Fibroblast of skin of left quadriceps (primary cell): Measurements from ENCODE around the gene NOL8.

Source experiments
- DNase-seq, 2 experiments: peaks; one replicate each; pipeline ENCODE4 v3.0.0-alpha.2; 2013; ENCODE audit warnings: low read depth in 2 of 2

NOL8 gene

DNA sequence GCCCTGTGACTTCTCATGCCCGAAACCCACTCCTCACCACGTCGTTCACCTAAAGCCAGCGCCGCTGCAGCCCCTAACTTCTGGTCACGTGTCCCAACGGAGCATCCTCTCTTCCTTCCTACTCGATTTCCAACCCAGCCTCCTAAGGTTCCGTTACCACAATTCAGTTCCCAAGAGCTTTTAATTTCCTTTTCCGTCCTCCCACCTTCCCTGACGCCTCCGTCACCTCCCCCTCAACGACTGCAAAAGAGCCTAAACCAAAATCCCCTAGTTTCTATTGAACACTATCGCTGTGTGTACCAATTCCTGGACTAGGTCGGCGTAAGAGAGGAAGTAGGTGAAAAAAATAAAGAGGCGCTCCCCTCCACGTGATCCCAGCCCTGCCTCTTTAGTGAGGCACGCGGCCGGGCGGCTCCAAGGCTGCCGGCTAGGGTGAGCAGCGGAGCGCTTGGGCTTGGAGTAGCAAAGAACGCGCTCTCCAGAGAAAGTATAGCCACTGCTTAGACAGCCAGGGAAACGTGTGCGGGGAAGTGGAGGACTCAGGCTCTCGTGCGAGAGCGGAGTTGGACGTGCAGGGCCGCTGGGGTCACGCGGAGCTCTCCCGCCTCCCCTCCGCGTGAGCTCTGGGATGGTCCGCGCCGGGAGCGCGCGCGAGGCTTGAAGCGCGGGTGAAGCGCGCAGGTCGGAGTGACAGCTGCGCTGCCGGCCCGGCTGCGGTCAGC is at the start of gene NOL8, which contains the start of gene CENPP:
NOL8 (minus strand) TSS at position 82 of the 722 bp plus-strand sequence. CDS start 1,189 bp downstream, outside the sequence.
CENPP (plus strand) TSS at position 685 of the 722 bp plus-strand sequence.
- DNase-seq = peak; percentile 71 to 75

DNA sequence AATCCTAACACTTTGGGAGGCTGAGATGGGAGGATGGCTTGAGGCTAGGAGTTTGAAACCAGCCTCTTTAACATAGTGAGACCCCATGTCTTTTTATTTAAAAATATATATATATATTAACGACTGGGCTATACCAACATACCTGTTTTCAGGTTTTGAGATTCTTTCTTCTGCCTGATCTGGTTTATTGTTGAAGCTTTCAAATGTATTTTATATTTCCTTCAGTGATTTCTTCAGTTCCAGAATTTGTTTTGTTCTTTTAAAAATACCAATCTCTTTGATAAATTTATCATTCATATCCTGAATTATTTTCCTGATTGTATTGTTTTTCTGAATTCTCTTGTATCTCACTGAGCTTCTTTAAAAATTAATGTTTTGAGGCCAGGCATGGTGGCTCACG is 48.0 kb upstream of the NOL8 start:
- no peak for DNase-seq

DNA sequence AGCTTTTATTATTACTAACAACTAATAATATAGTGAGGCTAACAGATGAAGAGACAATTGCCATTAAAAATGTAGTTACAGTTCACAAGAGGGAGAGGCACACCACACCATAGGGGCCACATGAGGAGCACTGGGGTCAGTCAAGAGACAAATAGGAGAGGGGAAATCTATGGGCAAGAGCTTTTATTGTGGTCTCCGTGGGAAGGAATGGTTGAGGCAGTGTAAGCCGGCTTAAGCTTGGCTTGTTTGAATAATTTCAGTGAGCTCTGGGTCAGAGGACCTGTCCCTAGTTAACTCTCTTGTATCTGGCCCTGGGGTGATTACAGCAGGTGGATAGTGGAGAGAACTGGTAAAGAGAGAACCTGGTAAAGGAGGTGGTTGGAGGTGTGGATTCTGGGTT is 43.9 kb upstream of the NOL8 start:
- no peak for DNase-seq

DNA sequence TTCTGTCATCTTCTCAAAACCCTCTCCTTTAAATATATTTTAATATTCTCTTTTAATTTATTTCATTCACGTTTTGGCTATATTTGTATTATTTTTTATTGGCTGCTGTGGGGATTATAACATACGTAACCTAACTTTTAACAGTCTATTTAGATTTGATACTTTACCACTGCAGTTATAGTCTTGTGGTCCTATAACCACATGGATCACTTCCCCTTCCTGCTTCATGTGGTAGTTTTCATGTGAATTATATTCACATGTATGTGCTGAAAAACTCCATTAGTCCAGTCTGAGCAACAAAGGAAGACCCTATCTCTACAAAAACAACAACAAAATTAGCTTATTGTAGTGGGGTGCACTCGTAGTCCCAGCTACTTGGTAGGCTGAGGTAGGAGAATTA is 34.9 kb upstream of the NOL8 start:
- DNase-seq = no peak

DNA sequence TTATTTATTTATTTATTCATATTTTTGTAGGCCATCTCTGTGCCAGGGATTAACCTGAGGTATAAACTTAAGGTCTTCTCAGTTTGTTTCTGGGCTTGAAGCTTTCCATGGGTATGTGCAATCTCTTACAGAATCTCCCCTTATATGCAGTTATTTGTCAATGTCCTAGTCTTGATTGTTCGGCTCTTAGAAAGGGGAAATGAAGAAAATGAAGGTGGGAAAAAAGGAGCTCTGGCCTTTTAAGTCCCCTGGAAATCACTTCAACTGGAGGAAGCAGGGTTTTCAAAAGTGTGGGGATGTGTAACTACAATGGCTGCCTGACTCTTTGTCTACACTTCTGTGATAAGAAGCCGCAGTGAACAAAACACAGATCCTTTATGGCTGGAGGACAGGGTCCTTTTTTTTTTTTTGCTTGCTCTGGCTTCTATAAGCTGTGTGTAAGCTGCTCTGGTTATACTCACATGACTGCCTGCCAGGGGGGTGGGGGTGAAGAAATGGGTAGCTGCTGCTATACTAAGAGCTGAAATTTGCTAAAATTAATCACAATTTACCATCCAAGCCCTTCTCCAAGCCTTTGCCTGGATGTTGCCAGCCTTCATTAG is 34.3 kb upstream of the NOL8 start:
- DNase-seq = no peak

DNA sequence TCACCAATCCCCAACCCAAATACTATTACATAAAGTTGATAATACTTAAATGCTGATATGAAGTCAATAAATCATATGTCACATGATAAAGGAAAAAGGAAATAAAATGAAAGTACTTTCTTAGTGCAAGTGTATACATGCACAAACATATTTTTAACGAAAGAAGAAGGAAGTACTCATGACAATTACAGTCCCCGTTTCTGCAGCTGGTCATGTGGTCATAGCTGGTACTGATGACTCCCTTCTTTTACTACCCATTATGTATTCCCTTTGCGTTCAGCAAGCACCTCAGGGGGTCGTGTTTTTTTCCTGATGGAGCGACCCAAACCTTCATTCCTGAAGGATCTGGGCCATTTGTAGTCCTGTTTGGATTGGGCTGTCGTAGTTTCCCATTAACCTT is 27.9 kb upstream of the NOL8 start:
- DNase-seq = no peak

DNA sequence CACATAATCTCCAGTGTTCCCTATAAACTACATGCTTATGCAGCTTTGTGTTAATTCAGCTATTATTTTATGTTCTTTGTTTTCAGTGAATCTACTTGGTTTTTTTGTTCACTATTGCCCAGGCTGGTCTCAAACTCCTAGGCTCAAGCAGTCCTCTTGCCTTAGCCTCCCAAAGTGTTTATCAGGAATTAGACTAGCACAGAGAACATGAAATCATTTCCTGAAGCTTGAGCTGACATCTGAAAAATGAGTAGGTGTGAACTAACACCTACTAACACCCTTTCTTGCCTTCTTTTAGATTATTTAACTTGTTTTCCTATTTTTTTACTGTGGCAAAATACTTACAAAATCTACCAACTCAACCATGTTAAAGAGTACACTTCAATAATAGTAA is 25.6 kb upstream of the NOL8 start:
- DNase-seq = no peak

DNA sequence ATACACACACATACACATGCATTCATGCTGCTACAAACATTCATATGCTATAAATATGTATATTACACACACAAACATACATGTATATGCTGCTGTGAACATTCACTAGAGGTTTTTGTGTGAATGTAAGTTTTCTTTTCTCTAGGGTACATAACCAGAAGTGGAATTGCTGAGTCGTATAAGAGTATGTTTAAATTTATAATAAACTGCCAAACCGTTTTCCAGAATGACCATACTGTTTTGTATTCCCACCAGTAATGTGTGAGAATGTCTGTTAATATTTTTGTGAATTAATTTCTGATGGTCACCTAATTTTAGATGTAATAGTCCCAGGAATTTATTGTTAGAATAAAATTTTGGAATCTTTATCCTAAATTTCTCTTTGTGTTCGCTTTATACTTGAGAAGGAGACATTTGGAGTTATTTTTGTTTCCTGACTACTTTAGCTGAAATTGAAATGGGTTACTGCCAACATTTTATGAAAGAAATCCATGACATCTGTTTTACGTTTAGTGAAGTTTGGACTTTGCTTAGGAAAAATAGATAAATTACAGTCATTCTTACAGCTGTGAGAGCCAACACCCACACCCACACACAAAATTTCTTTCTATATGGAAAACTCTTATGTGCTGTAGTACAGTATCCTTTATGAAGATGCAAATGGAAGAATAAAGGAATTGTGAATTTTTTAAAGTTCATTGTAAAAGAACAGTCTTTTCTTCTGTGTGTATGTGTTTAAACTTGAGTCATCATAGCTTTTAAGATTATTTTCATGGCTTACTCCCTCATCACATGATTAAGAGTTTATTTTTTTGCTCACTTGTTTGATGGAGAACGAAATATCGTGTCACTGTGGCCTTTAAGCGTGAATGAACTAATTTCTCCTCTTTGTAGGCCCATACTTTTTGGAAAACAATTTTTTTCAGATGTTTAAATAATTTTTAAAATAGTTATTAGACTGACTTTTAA is 24.9 kb upstream of the NOL8 start:
- DNase-seq = peak; percentile 63 to 72

DNA sequence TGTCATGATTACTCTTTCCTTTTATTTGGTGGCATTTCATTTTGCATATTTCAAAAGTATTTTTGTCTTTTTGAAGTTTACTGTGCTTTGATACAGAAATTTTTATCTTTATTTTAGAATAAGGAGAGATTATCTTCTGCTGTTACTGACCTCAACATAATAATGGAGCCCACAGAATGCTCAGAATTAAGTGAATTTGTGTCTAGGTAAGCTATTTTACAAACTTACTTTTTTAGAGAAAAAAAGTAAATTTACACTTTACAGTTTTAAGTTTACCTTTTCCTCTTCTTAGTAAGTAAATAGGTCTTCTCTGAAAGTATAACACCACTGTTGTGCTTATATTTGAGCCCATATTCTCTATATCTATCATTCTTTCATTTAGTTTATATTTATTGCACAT is 20.4 kb upstream of the NOL8 start:
- no peak for DNase-seq

DNA sequence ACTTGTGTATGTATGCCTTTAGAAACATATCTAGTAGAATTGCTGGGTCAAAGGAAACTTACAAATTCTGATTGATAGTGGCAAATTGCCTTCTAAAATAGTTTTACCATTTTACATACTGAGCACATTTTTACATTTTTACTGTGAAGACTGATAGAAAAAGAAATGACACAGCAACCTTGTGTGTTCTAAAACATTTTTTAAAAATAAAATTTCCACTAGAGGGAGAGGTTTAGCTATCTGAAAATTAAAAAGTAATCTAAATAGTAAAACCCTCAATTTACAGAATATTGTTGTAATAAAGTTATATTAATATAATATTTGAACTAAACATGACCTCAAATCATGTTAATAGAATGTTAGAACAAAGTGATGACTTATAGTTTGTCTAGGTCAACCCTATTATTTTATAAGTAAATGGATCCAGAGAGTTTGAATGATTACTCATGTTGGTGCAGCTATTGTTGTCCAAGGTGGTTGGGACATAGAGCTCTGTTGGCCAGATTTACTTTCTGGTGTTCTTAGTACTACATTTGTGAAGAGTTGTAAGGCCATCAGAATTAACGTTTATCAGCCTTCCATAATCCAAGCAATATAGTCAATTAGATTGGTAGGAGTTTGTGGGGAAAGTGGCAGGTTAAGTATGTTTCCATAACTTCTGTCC is 17.8 kb upstream of the NOL8 start:
- DNase-seq = no peak

DNA sequence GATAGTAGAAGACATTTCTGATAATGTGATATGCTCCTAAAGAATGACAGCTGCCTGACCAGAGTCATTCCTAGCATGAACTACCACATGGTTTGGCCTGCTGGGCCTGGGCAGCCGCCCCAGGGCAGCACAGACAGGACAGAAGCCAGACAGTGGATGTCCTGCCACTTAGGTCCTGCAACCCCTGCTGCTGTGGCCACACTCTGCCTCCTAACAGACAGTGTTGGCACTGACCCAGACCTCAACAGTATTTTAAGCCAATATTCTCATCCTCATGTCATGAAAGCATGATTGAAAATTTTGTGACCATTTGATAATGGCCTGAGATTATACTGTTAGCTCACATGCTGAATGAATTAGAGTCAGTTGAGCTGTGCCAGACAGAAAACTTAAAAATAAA is 16.4 kb upstream of the NOL8 start:
- DNase-seq = no peak

DNA sequence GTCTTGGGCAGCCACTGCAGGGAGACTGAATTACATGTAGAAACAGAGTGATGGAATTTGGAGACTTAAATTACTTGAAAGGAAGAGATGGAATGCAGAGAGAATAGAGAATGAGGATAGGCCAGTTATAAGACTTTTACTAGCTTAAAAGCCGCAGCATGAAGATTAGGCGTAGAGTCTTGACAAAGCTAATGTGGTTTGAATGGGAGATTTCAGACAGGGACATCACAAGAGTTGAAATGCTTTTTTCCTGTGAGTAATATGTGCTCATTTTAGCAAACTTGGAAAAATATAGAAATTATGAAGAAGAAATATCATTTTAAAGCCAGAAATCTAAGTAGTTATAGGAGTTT is 8.1 kb upstream of the NOL8 start:
- no peak for DNase-seq

DNA sequence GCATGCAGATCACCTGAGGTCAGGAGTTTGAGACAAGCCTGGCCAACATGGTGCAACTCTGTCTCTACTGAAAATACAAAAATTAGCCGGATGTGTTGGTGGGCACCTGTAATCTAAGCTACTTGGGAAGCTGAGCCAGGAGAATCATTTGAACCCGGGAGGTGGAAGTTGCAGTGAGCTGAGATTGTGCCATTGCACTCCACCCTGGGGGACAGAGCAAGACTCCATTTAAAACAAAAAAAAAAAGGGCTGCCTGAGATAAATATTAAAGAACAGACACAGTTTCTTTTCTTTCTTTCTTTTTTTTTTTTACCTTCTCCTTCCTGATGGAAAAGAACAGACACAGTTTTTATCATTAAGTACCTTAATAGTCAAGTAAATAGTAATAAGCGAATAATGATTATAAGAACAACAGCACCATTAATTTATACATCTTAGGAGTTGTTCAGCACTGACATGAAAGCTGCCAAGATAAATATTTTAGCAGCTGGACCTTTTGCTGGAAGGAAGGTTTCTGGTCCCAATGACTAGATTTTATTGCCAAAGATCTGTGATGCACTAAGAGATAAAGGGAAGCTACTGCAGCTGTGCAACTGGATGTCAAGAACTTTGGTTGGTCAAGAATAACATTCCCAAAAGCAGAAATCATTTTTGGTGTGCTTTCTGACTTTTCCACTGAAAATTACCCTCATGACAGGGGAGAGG is 7.6 kb upstream of the NOL8 start:
- DNase-seq = no peak

DNA sequence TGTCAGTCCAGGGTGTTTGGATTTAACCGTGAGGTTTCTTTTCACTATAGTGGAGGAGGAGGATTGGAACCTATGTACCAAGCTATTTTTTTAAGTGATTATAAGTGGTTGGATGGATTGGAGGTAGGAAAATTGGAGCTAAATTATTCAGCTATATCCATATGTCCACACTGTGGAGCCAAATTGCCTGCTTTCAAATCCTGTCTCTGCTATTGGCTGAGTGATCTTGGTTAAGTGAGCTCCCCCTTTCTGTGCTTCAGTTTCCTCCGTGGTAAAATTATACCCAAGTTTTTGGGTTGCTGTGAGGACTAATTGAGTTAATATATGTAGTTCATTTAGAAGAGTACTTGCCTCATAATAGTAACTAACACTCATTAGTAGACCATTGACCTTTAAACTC is 3.1 kb upstream of the NOL8 start:
- DNase-seq = peak; percentile 30 to 42

DNA sequence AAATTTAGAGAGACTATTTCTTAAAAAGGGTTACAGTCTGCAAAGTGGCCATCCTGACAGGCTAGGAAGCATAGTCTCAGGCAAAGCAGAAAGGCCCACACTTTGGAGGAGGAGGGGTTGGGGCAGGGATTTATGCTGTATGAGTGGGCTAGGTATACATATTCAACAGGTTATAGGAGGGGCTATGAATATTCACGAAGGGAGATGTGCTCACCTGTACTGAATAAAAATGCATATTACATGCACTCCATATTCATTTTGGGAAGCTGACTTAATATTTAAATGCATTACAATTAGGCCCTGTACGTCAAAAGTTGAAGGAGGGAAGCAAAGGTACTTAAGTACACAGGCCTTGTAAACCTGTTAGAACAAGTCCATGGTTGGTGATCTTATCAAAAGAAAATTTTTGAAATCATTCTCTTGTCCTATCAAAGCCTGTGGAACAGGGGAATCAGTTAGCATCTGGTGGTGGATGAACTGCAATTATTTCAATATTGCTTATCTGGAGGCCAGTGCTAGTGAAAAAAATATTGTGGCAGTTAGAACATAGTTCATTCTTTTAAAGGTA is 2.2 kb upstream of the NOL8 start:
- no peak for DNase-seq

DNA sequence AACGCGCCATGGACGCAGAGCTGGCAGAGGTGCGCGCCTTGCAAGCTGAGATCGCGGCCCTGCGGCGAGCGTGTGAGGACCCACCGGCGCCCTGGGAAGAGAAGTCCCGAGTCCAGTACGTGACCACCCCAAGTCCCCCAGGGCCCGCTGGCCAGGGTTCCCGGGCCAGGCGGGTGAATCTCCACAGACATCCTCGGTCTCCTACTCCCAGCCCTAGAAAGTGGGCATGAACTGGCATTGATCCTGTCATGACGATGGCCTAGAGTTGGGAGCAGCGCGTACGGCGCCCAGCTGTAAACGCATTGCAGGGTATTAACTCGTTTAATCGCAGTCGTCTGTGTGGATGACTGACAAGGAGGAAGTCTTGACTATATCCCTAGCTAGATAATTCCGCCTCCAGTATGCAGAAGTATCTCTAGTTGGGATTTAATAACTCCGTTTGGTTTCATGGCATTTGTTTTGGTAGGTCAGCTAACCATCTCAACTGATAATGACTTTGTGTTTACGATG is 896 bp upstream of the NOL8 start:
- no peak for DNase-seq

DNA sequence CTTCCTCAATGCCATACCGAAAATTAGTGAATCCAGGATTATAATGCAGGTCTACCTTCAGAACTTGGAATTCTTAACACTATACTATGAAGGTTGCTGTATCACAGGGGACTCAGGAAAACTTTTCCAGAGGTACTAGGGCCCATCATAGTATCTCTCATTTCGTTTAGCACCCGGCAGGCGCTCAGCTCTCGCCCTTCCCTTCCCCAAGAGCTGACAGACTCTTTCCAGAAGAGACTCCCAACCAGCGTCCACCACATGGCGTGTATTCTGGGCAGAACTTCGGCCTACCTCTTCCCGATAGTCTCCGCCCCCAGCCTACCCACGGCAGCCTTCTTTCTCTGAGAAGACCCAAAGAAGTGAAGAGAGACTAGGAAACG is 271 bp downstream of the NOL8 start:
- DNase-seq = peak in 1 of 2 experiments; percentile 4

DNA sequence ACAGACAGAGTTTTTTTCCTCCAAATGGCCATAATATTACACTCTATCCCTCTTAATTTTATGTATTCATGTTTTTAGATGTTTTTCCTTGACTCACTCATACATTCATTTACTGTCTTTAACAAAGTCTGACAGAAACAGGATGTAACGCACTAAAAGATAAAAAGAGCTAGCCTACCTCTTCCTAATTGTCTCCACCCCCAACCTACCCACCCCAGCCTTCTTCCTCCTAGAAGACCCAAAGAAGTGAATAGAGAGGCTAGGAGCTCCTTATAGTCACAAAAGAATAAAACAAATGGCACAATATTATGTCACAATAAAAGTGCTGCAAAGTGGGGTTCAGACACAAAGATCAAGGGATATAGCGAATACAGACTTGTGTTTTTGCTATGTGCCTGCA is 719 bp downstream of the NOL8 start:
- DNase-seq = no peak

DNA sequence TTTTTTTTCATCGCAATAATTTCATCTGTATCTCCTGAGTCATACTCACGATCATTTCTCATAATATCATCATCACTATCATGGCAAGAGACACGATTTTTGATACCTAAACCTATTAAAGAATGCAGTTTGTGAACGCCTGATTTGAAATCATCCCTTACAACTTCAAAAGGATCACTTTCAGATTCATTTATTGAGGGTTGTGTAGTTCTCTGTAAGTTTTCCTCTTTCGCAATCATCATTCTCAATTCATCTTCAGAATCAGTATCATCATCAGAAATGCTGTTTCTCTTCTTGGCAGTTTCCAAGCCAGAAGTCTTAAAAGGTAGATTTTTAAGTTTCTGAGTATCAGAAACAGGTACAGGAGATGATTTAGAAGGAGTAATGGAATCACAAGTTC is 9.7 kb downstream of the NOL8 start:
- DNase-seq = no peak

DNA sequence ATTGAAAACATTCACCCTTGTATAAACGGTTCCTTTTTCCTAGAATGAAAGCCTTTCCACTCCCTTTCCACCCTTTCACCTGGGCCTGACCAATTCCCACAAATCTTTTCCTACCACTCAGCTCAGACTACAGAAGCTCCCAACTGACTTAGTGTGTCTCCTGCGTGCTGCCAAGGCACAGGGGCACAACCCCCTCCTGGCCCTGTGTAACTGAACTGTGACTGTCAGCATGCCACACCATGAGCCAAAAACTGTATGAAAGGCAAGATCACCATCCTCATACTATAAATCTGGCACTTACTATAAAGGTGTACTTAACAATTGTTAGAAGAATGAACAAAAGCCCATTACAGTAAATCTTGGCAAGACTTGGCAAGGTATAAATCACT is 11.5 kb downstream of the NOL8 start:
- DNase-seq = no peak
